ENCODE data around the gene DEPDC7.
A peak's percentile ranks its signal among the peaks of the same experiment; 100 is the strongest.
"Not testable (repeated sequence)": the region's sequence is repeated elsewhere in the genome, so short reads cannot be mapped to it uniquely, and the experiment has no call there.

Gene DEPDC7

GRCh38 chr11:33015621-33016551, at the start of gene DEPDC7:
Gene DEPDC7, plus strand, starts transcription at chr11:33015878. Its CDS starts 78 bp downstream, at chr11:33015956.
- peak; percentile 43 to 72 (median 55) for DNase-seq (ENCODE audit: low read depth in 4 of 4, low spot score in 1 of 4)

GRCh38 chr11:32968541-32968940, 47.1 kb upstream of the DEPDC7 start:
- no peak for DNase-seq (ENCODE audit: low read depth in 4 of 4, low spot score in 1 of 4)

DNA sequence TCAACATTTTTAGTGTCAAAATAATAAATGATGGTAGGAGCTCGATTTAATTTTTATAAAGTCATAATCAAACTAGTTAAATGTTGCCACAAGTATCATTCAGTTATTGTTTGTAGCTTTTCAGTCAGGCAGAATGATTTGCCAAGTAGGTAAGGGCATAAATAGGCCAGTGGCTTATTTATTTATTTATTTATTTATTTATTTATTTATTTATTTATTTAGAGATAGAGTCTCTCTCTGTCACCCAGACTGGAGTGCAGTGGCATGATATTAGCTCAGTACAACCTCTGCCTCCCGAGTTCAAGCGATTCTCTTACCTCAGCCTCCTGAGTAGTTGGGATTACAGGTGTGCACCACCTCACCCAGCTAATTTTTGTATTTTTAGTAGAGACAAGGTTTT, 43.4 kb upstream of the DEPDC7 start:
- not testable (repeated sequence) for DNase-seq (ENCODE audit: low read depth in 4 of 4, low spot score in 1 of 4)

- no peak for DNase-seq (ENCODE audit: low read depth in 4 of 4, low spot score in 1 of 4)
Measured at GRCh38 chr11:32972781-32973180, 42.9 kb upstream of the DEPDC7 start.

- DNase-seq (ENCODE audit: low read depth in 4 of 4, low spot score in 1 of 4): no peak
Measured at GRCh38 chr11:32982626-32983025, 33.1 kb upstream of the DEPDC7 start.

- no peak for DNase-seq (ENCODE audit: low read depth in 4 of 4, low spot score in 1 of 4)
Measured at GRCh38 chr11:32983506-32983905, 32.2 kb upstream of the DEPDC7 start.

DNA sequence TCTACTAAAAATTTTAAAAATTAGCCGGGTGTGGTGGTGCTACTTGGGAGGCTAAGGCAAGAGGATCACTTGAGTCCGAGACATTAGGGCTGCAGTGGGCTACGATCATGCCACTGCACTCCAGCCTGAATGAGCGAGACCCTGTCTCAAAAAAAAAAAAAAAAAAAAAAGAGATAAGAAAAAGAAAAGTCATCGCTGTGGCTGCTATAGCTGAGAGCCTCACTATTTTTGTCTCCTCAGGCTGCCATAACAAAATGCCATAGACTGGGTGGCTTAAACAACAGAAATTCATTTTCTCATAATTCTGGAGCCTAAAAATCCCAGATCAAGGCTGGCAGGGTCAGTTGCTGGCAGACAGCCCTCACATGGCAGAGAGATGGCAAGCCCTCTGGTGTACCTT, 30.1 kb upstream of the DEPDC7 start:
- DNase-seq (ENCODE audit: low read depth in 4 of 4, low spot score in 1 of 4): no peak

GRCh38 chr11:32987851-32988250, 27.8 kb upstream of the DEPDC7 start:
- no peak for DNase-seq (ENCODE audit: low read depth in 4 of 4, low spot score in 1 of 4)

DNA sequence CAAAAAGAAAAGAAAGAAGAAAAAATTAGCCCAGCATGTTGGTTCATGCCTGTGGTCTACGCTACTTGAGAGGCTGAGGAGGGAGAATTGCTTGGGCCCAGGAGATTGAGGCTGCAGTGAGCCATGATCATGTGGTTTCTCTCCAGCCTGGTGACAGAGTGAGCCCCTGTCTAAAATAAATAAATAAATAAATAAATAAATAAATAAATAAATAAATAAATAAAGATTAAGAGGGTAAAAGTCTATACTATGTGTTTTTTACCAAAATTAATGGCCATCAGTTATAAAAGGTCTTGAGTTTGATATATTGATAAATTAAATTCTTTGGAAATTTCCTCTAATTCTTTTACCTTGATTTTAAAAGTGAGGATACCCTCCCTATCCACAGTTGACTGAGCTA, 25.2 kb upstream of the DEPDC7 start:
- DNase-seq (ENCODE audit: low read depth in 4 of 4, low spot score in 1 of 4): no peak

- no peak for DNase-seq (ENCODE audit: low read depth in 4 of 4, low spot score in 1 of 4)
Measured at GRCh38 chr11:32991427-32991826, 24.3 kb upstream of the DEPDC7 start.

DNA sequence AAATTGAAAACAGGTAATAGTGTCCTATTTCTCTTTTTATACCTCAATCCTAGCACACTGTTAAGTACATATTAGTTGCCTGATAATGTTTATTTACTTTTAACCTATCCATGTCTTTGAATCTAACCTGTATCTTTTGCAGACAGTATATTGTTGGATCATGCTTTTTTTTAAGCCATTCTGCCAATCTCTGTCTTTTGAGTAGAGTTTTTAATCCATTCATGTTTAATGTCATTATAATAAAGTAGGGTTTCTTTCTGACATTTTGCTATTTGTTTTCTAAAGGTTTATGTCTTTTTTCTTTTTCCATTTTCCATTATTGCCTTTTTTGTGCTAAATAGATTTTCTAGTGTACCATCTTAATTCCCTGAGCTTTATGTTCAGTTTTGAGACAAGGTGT, 23.8 kb upstream of the DEPDC7 start:
- DNase-seq (ENCODE audit: low read depth in 4 of 4, low spot score in 1 of 4): no peak

DNA sequence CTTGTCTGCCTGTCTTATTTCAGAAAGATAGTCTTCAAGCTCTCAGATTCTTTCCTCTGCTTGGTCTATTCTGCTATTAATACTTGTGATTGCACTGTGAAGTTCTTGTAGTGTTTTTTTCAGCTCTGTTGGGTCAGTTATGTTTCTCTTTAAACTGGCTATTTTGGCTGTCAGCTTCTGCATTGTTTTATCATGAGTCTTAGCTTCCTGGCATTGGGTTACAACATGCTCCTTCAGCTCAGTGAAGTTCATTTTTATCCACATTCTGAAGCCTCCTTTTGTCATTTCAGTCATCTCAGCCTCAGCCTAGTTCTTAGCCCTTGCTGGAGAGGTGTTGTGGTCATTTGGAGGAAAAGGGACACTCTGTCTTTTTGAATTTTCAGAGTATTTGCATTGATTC, 15.5 kb upstream of the DEPDC7 start:
- no peak for DNase-seq (ENCODE audit: low read depth in 4 of 4, low spot score in 1 of 4)

GRCh38 chr11:33001281-33001680, 14.4 kb upstream of the DEPDC7 start:
- DNase-seq (ENCODE audit: low read depth in 4 of 4, low spot score in 1 of 4): no peak

DNA sequence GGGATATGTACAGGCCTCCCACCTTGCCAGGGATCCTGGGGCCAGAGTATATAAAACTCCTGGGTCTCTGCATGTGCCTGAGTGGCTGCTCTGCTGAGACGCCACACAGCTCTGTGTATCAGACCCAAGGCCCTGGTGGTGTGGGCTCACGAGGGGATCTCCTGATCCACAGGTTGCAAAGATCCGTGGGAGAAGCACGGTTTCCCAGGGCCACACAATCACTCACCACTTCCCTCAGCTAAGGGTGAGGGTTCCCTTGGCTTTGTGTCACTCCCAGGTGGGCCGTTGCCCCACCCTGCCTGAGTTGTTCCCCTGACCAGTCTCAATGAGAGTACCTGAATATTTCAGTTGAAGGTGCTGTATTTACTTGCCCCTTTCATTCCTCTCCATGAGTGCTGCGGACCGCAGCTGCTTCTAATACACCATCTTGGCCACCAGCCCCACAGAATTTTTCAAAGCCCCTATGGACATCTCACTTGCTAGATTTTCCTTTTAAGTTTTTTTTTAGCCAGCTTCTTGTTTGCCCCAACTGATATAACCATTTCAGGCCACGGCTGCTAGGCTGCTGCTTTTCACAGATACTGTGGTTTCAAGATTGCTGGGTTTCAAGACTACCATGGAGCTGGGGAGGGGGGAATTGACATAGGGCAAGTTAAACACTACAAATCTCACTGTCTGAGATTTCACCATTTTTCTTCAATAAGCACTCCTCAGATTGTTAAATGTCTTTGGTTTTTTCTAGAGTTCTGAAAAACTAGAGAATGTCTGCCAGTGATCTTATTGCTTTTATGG, 13.7 kb upstream of the DEPDC7 start:
- no peak for DNase-seq (ENCODE audit: low read depth in 4 of 4, low spot score in 1 of 4)

GRCh38 chr11:33005175-33005574, 10.5 kb upstream of the DEPDC7 start:
- no peak for DNase-seq (ENCODE audit: low read depth in 4 of 4, low spot score in 1 of 4)

- DNase-seq (ENCODE audit: low read depth in 4 of 4, low spot score in 1 of 4): no peak
Measured at GRCh38 chr11:33006010-33006409, 9.7 kb upstream of the DEPDC7 start.

GRCh38 chr11:33013755-33014154, 1.9 kb upstream of the DEPDC7 start:
- DNase-seq (ENCODE audit: low read depth in 4 of 4, low spot score in 1 of 4): no peak

DNA sequence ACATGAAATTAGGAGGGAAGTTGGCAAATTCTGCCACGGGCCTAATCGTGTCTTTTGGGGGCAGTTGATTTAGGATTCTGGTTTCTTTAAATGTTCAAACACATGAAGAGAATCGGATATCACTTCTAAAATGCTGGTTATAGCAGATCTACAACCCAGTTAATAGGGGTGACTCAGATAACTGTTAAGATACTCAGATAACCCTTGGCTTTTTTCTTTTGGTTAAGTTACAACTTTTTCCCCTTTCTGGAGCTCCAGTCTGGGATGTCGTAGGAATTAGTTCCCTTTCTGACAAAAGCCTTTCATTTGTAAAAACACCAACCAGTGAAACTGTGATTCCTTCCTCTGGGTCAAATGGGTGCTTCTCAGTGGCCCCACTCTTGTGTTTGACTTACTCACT, 976 bp downstream of the DEPDC7 start:
- DNase-seq (ENCODE audit: low read depth in 4 of 4, low spot score in 1 of 4): no peak

DNA sequence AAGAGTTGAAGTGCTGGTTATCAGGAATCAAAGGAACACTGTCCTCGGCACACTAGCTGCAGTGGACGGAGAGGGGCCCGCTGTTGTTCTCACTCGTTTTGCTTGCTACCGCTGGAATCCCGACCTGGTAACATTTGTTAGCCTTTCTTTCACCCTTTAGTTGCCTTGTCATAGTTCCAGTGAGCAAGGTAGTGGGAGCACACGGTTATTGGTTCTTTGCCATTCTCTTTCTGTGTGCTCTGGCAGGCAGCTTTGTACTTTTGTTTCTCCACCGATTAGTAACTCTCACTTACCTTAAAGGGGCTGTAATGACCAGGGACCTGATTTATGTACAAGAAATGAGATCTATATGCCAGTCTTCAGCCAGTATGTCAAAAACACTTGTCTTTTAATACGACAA, 1.8 kb downstream of the DEPDC7 start:
- DNase-seq (ENCODE audit: low read depth in 4 of 4, low spot score in 1 of 4): no peak

DNA sequence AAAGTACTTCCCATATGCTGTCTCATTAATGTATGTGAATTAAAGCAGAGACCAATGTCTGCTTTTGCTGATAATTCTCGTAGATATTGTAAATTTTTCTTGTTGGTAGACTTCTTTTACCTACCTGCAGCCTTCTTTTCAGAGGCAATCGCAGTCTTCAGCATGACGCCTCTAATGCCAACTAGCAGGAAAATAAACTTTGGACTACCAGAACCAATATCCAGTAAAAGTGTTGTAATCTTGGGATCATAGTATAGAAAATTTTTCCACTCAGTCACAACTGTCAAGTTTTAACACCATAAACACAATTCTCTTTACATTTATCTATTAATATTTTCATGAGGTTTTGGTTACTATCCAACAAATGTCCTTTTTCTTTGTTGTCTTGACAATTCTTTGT, 2.3 kb downstream of the DEPDC7 start:
- DNase-seq (ENCODE audit: low read depth in 4 of 4, low spot score in 1 of 4): no peak

DNA sequence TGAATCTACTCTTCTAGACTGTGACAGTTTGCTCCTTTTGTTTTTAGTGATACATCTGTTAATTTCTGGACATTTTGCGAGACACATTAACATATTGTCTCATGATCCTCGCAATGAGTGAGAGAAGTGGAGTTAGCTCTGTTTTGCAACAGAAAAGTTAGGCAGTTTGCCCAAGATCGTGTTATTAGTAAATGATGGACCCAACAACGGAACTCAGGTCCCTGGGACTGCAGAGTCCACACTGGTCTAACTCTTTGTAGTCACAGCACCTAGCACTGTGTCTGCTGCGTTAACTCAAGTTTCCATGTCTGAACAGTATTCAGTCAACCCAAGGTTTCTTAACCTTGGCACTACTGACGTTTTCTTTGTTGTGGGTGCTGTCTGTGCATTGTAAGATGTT, 3.2 kb downstream of the DEPDC7 start:
- DNase-seq (ENCODE audit: low read depth in 4 of 4, low spot score in 1 of 4): no peak

- DNase-seq (ENCODE audit: low read depth in 4 of 4, low spot score in 1 of 4): no peak
Measured at GRCh38 chr11:33021501-33021900, 5.8 kb downstream of the DEPDC7 start.
